ENCODE results near the gene FIGNL2. TPM values are rescaled to one million over a fixed set of nuclear protein-coding genes. Genes with fewer than 3 reads are reported as not detected.

The FIGNL2 gene
- total and polyA plus RNA-seq, 5 donors from 2014 or later = 0.06 to 0.27 (median 0.10) TPM; not detected in 2

- Mint-ChIP-seq H3K27ac (peak overlapping the region in 1 of 3 donors; percentile 86), H3K4me1 (peaks cover 0 to 16% (median 5%) of the 10 kb centered on the region in 4 donors), H3K36me3 (no peaks in the 10 kb centered on the region), H3K4me3 (peak overlapping the region in 3 of 4 donors; percentile 41 to 75 (median 59)), H3K27me3 (peaks cover 39% of the 10 kb centered on the region), H3K9me3 (peaks cover 0 to 2% (median 0%) of the 10 kb centered on the region in 7 donors)
- DNase-seq = peak; percentile 62 to 74 (median 63)
- H3K4me3 ChIP-seq (ENCODE audit: low read depth, low read length) = no peak overlapping the region
- ATAC-seq (ENCODE audit: low read depth in 2 of 2) = peak; percentile 77 to 79
- peak overlapping the region; percentile 68 for H3K27ac ChIP-seq (ENCODE audit: insufficient read depth, low read length, poor library complexity, severe bottlenecking)
- no peaks in the 10 kb centered on the region for H3K36me3 ChIP-seq (ENCODE audit: control insufficient read depth, insufficient read depth, low read length)
- no peaks in the 10 kb centered on the region for H3K27me3 ChIP-seq (ENCODE audit: control insufficient read depth, insufficient read depth, low read length)
- H3K4me1 ChIP-seq (ENCODE audit: control insufficient read depth, insufficient read depth, low read length, poor library complexity, severe bottlenecking) = peaks cover 13% of the 10 kb centered on the region
- H3K9me3 ChIP-seq (ENCODE audit: control insufficient read depth in 2 of 2, low read length in 2 of 2) = no peaks in the 10 kb centered on the region
Observed at GRCh38 chr12:51820526-51821439, 27.7 kb downstream of the FIGNL2 start.

- no peak for ATAC-seq (ENCODE audit: low read depth in 2 of 2)
- no peaks in the 10 kb centered on the region for H3K36me3 Mint-ChIP-seq
- Histone ChIP-seq H3K4me3 (ENCODE audit: low read depth, low read length) (no peak overlapping the region), H3K36me3 (ENCODE audit: control insufficient read depth, insufficient read depth, low read length) (no peaks in the 10 kb centered on the region), H3K27me3 (ENCODE audit: control insufficient read depth, insufficient read depth, low read length) (no peaks in the 10 kb centered on the region), H3K9me3 (ENCODE audit: control insufficient read depth in 2 of 2, low read length in 2 of 2) (no peaks in the 10 kb centered on the region), H3K4me1 (ENCODE audit: control insufficient read depth, insufficient read depth, low read length, poor library complexity, severe bottlenecking) (peaks cover 16% of the 10 kb centered on the region), H3K27ac (ENCODE audit: insufficient read depth, low read length, poor library complexity, severe bottlenecking) (peak overlapping the region; percentile 1)
- H3K27me3 Mint-ChIP-seq = peaks cover 47% of the 10 kb centered on the region
- H3K27ac Mint-ChIP-seq = peak overlapping the region in 1 of 3 donors; percentile 86
- peak overlapping the region; percentile 41 to 81 (median 66) for H3K4me3 Mint-ChIP-seq
- H3K9me3 Mint-ChIP-seq = peaks cover 0 to 2% (median 0%) of the 10 kb centered on the region in 7 donors
- H3K4me1 Mint-ChIP-seq = peaks cover 0 to 24% (median 11%) of the 10 kb centered on the region in 4 donors
- no peak for DNase-seq
Observed at GRCh38 chr12:51819736-51820525, 28.6 kb downstream of the FIGNL2 start.

- no peak for ATAC-seq (ENCODE audit: low read depth in 2 of 2)
- DNase-seq = no peak
- no peak overlapping the region for H3K27ac Mint-ChIP-seq
- H3K9me3 Mint-ChIP-seq = peaks cover 0 to 2% (median 0%) of the 10 kb centered on the region in 7 donors
- H3K4me3 Mint-ChIP-seq = peak overlapping the region in 1 of 4 donors; percentile 38
- Histone ChIP-seq H3K27ac (ENCODE audit: insufficient read depth, low read length, poor library complexity, severe bottlenecking) (no peak overlapping the region), H3K36me3 (ENCODE audit: control insufficient read depth, insufficient read depth, low read length) (no peaks in the 10 kb centered on the region), H3K27me3 (ENCODE audit: control insufficient read depth, insufficient read depth, low read length) (no peaks in the 10 kb centered on the region), H3K4me1 (ENCODE audit: control insufficient read depth, insufficient read depth, low read length, poor library complexity, severe bottlenecking) (peaks cover 25% of the 10 kb centered on the region), H3K4me3 (ENCODE audit: low read depth, low read length) (no peak overlapping the region), H3K9me3 (ENCODE audit: control insufficient read depth in 2 of 2, low read length in 2 of 2) (no peaks in the 10 kb centered on the region)
- peaks cover 0 to 24% (median 10%) of the 10 kb centered on the region in 4 donors for H3K4me1 Mint-ChIP-seq
- peaks cover 49% of the 10 kb centered on the region for H3K27me3 Mint-ChIP-seq
- H3K36me3 Mint-ChIP-seq = no peaks in the 10 kb centered on the region
Observed at GRCh38 chr12:51818566-51819300, 29.8 kb downstream of the FIGNL2 start.

GRCh38 chr12:51818086-51818485, 30.4 kb downstream of the FIGNL2 start:
- Mint-ChIP-seq H3K36me3 (no peaks in the 10 kb centered on the region), H3K4me1 (peaks cover 0 to 20% (median 8%) of the 10 kb centered on the region in 4 donors), H3K4me3 (no peak overlapping the region), H3K27ac (no peak overlapping the region), H3K27me3 (peaks cover 52% of the 10 kb centered on the region), H3K9me3 (peaks cover 0 to 2% (median 0%) of the 10 kb centered on the region in 7 donors)
- no peak overlapping the region for H3K4me3 ChIP-seq (ENCODE audit: low read depth, low read length)
- ATAC-seq (ENCODE audit: low read depth in 2 of 2) (no peak), DNase-seq (no peak)
- H3K27ac ChIP-seq (ENCODE audit: insufficient read depth, low read length, poor library complexity, severe bottlenecking) = no peak overlapping the region
- peaks cover 27% of the 10 kb centered on the region for H3K4me1 ChIP-seq (ENCODE audit: control insufficient read depth, insufficient read depth, low read length, poor library complexity, severe bottlenecking)
- no peaks in the 10 kb centered on the region for H3K27me3 ChIP-seq (ENCODE audit: control insufficient read depth, insufficient read depth, low read length)
- H3K9me3 ChIP-seq (ENCODE audit: control insufficient read depth in 2 of 2, low read length in 2 of 2) = no peaks in the 10 kb centered on the region
- no peaks in the 10 kb centered on the region for H3K36me3 ChIP-seq (ENCODE audit: control insufficient read depth, insufficient read depth, low read length)

GRCh38 chr12:51817027-51817953, 31.2 kb downstream of the FIGNL2 start:
- Mint-ChIP-seq H3K4me3 (peak overlapping the region in 3 of 4 donors; percentile 1 to 18 (median 3)), H3K27ac (no peak overlapping the region), H3K9me3 (peaks cover 0 to 2% (median 0%) of the 10 kb centered on the region in 7 donors), H3K4me1 (peaks cover 0 to 14% (median 8%) of the 10 kb centered on the region in 4 donors), H3K36me3 (no peaks in the 10 kb centered on the region), H3K27me3 (peaks cover 46% of the 10 kb centered on the region)
- ATAC-seq (ENCODE audit: low read depth in 2 of 2) (no peak), DNase-seq (no peak)
- Histone ChIP-seq H3K27ac (ENCODE audit: insufficient read depth, low read length, poor library complexity, severe bottlenecking) (no peak overlapping the region), H3K27me3 (ENCODE audit: control insufficient read depth, insufficient read depth, low read length) (no peaks in the 10 kb centered on the region), H3K4me1 (ENCODE audit: control insufficient read depth, insufficient read depth, low read length, poor library complexity, severe bottlenecking) (peaks cover 27% of the 10 kb centered on the region), H3K4me3 (ENCODE audit: low read depth, low read length) (no peak overlapping the region), H3K9me3 (ENCODE audit: control insufficient read depth in 2 of 2, low read length in 2 of 2) (no peaks in the 10 kb centered on the region), H3K36me3 (ENCODE audit: control insufficient read depth, insufficient read depth, low read length) (no peaks in the 10 kb centered on the region)

- Mint-ChIP-seq H3K9me3 (peaks cover 0 to 2% (median 0%) of the 10 kb centered on the region in 7 donors), H3K27me3 (peaks cover 46% of the 10 kb centered on the region), H3K4me3 (peak overlapping the region; percentile 85 to 94 (median 87)), H3K27ac (peak overlapping the region in 1 of 3 donors; percentile 66), H3K36me3 (no peaks in the 10 kb centered on the region), H3K4me1 (peaks cover 0 to 14% (median 8%) of the 10 kb centered on the region in 4 donors)
- Histone ChIP-seq H3K36me3 (ENCODE audit: control insufficient read depth, insufficient read depth, low read length) (no peaks in the 10 kb centered on the region), H3K4me1 (ENCODE audit: control insufficient read depth, insufficient read depth, low read length, poor library complexity, severe bottlenecking) (peaks cover 22% of the 10 kb centered on the region), H3K4me3 (ENCODE audit: low read depth, low read length) (no peak overlapping the region), H3K27me3 (ENCODE audit: control insufficient read depth, insufficient read depth, low read length) (no peaks in the 10 kb centered on the region), H3K27ac (ENCODE audit: insufficient read depth, low read length, poor library complexity, severe bottlenecking) (no peak overlapping the region), H3K9me3 (ENCODE audit: control insufficient read depth in 2 of 2, low read length in 2 of 2) (no peaks in the 10 kb centered on the region)
- ATAC-seq (ENCODE audit: low read depth in 2 of 2) (no peak), DNase-seq (no peak)
Observed at GRCh38 chr12:51815571-51815970, 32.9 kb downstream of the FIGNL2 start.

All from CD4-positive, CD25-positive, alpha-beta regulatory T cell (primary cell).